ENCODE results near the gene UBE2G1. TPM values are rescaled to one million over a fixed set of nuclear protein-coding genes. Genes with fewer than 3 reads are reported as not detected.

UBE2G1 gene
- total RNA-seq, 1 experiment from 2014 or later = 65.1 TPM

- H3K36me3 Mint-ChIP-seq (ENCODE audit: insufficient read depth, unreplicated experiment) = peaks cover 62% of the 10 kb centered on the region
- CTCF ChIA-PET = no interaction called here
- H3K27me3 Mint-ChIP-seq (ENCODE audit: insufficient read depth, unreplicated experiment) = no peaks in the 10 kb centered on the region
Observed at GRCh38 chr17:4269915-4270314, 96.6 kb downstream of the UBE2G1 start.

DNA sequence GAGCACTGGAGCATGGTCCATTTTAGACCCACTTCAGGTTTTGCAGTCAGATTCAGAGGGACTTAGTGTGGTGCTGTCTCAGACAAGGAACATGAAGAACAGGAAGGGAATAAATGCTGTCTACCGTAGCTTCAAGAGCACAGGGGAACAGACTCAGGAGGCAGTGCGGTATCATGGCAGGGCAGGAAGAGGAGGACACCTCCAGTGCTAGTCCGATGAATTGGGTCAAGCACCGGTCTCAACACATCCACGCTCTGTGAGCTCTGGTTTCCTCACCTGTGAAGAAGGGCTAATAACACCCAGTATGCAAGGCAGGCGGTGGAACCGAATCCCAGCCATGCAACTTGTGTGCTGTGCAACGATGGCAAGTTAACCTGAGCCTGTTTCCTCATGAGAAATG, 99.1 kb downstream of the UBE2G1 start:
- ChIA-PET CTCF (interaction anchor here (0.9 to 1.7 kb wide), 3 partner anchors 14 to 49 kb away, joined by 3 to 4 read pairs (median 4); no protein-coding TSS in a partner anchor), POLR2A (interaction anchor here (0.5 to 0.7 kb wide), 2 partner anchors 52 to 1344 kb away, joined by 4 read pairs; no protein-coding TSS in a partner anchor)
- Mint-ChIP-seq H3K4me3 (ENCODE audit: unreplicated experiment) (no peak overlapping the region), H3K27me3 (ENCODE audit: insufficient read depth, unreplicated experiment) (no peaks in the 10 kb centered on the region), H3K9me3 (ENCODE audit: unreplicated experiment) (no peaks in the 10 kb centered on the region), H3K27ac (ENCODE audit: low read depth, unreplicated experiment) (no peak overlapping the region), H3K4me1 (ENCODE audit: insufficient read depth, unreplicated experiment) (peaks cover 15% of the 10 kb centered on the region), H3K36me3 (ENCODE audit: insufficient read depth, unreplicated experiment) (peaks cover 52% of the 10 kb centered on the region)
- intact Hi-C loops (cut with micrococcal nuclease) = loop anchor here (10.0 kb wide), 1 partner anchor 97 kb away; the partner anchor contains the start of gene UBE2G1
- no TSS peak for BruUV-seq (replicated peaks)
- DNase-seq (ENCODE audit: unreplicated experiment) = no peak
- TF ChIP-seq, protein P1, sequence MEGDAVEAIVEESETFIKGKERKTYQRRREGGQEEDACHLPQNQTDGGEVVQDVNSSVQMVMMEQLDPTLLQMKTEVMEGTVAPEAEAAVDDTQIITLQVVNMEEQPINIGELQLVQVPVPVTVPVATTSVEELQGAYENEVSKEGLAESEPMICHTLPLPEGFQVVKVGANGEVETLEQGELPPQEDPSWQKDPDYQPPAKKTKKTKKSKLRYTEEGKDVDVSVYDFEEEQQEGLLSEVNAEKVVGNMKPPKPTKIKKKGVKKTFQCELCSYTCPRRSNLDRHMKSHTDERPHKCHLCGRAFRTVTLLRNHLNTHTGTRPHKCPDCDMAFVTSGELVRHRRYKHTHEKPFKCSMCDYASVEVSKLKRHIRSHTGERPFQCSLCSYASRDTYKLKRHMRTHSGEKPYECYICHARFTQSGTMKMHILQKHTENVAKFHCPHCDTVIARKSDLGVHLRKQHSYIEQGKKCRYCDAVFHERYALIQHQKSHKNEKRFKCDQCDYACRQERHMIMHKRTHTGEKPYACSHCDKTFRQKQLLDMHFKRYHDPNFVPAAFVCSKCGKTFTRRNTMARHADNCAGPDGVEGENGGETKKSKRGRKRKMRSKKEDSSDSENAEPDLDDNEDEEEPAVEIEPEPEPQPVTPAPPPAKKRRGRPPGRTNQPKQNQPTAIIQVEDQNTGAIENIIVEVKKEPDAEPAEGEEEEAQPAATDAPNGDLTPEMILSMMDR (IDR thresholded peaks at IDR 0.05; ENCODE audit: unreplicated experiment) = no peak

More at GRCh38 chr17:4269915-4270314, 96.6 kb downstream of the UBE2G1 start:
- BruUV-seq (replicated peaks) = no TSS peak
- DNase-seq (ENCODE audit: unreplicated experiment) = no peak
- Mint-ChIP-seq H3K4me1 (ENCODE audit: insufficient read depth, unreplicated experiment) (no peaks in the 10 kb centered on the region), H3K4me3 (ENCODE audit: unreplicated experiment) (no peak overlapping the region), H3K27ac (ENCODE audit: low read depth, unreplicated experiment) (no peak overlapping the region), H3K9me3 (ENCODE audit: unreplicated experiment) (no peaks in the 10 kb centered on the region)
- POLR2A ChIA-PET = no interaction called here
- TF ChIP-seq, protein P1 (IDR thresholded peaks at IDR 0.05; ENCODE audit: unreplicated experiment) = no peak
- intact Hi-C loops (cut with micrococcal nuclease) = loop anchor here (10.0 kb wide), 1 partner anchor 95 kb away; the partner anchor contains the start of gene UBE2G1

DNA sequence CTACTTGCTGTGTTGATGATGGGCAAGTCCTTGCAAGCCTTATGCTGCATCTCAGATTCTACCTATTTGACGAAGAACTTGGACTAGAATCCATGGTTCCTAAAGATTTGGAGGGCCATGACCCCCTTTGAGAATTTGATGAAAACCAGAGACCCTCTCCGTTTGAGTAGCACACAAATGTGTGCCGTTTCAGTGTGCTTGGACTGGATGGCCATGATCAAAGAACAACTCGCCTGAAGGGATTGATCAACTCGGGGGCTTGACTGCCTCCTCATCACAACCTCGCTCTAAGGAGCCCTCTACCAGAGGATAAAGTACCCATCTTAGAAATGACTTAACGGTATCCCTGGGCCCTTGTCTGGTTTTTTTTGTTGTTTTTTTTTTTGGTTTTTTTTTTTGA, 99.9 kb downstream of the UBE2G1 start:
- no peak for DNase-seq (ENCODE audit: unreplicated experiment)
- ChIA-PET CTCF (interaction anchor here (0.9 to 2.1 kb wide), 3 partner anchors 15 to 95 kb away, joined by 3 to 11 read pairs (median 3); no protein-coding TSS in a partner anchor), POLR2A (interaction anchor here (0.9 to 1.8 kb wide), 2 partner anchors 9 to 37 kb away, joined by 3 to 4 read pairs; no protein-coding TSS in a partner anchor)
- TF ChIP-seq, protein P1 (IDR thresholded peaks at IDR 0.05; ENCODE audit: unreplicated experiment) = no peak
- Mint-ChIP-seq H3K4me3 (ENCODE audit: unreplicated experiment) (no peak overlapping the region), H3K9me3 (ENCODE audit: unreplicated experiment) (no peaks in the 10 kb centered on the region), H3K36me3 (ENCODE audit: insufficient read depth, unreplicated experiment) (peaks cover 45% of the 10 kb centered on the region), H3K4me1 (ENCODE audit: insufficient read depth, unreplicated experiment) (peaks cover 17% of the 10 kb centered on the region), H3K27me3 (ENCODE audit: insufficient read depth, unreplicated experiment) (no peaks in the 10 kb centered on the region), H3K27ac (ENCODE audit: low read depth, unreplicated experiment) (no peak overlapping the region)
- BruUV-seq (replicated peaks) = no TSS peak
- intact Hi-C loops (cut with micrococcal nuclease) = loop anchor here (10.0 kb wide), 1 partner anchor 98 kb away; the partner anchor contains the start of gene UBE2G1

GRCh38 chr17:4263282-4264215, 102.9 kb downstream of the UBE2G1 start, which contains the start of gene ANKFY1:
TSS of gene ANKFY1 (minus strand) at chr17:4263979. CDS start at chr17:4263941, 38 bp downstream.
- no TSS peak for BruUV-seq (replicated peaks)
- peak; percentile 93 for DNase-seq (ENCODE audit: unreplicated experiment)
- ChIA-PET CTCF (interaction anchor here (0.7 to 2.4 kb wide), 4 partner anchors 14 to 44 kb away, joined by 3 to 13 read pairs (median 6); no protein-coding TSS in a partner anchor), POLR2A (interaction anchor here (0.6 to 6.8 kb wide), 22 partner anchors 8 to 1716 kb away, joined by 3 to 82 read pairs (median 4); partner anchors contain the start of gene UBE2G1)
- intact Hi-C loops (cut with micrococcal nuclease) = loop anchor here (5.0 to 10.0 kb wide), 2 partner anchors 46 to 101 kb away; partner anchors contain the start of gene UBE2G1
- TF ChIP-seq, protein P1 (IDR thresholded peaks at IDR 0.05; ENCODE audit: unreplicated experiment) = no peak
- Mint-ChIP-seq H3K36me3 (ENCODE audit: insufficient read depth, unreplicated experiment) (peaks cover 20% of the 10 kb centered on the region), H3K4me3 (ENCODE audit: unreplicated experiment) (peak within 1 kb of the TSS; percentile 94), H3K4me1 (ENCODE audit: insufficient read depth, unreplicated experiment) (peaks cover 17% of the 10 kb centered on the region), H3K9me3 (ENCODE audit: unreplicated experiment) (peaks cover 7% of the 10 kb centered on the region), H3K27me3 (ENCODE audit: insufficient read depth, unreplicated experiment) (no peaks in the 10 kb centered on the region), H3K27ac (ENCODE audit: low read depth, unreplicated experiment) (peak within 1 kb of the TSS; percentile 88)
